ENCODE measurements around the gene DNAJA1.
"Not testable (repeated sequence)": the region's sequence is repeated elsewhere in the genome, so short reads cannot be mapped to it uniquely, and the experiment has no call there.

Gene DNAJA1

DNA sequence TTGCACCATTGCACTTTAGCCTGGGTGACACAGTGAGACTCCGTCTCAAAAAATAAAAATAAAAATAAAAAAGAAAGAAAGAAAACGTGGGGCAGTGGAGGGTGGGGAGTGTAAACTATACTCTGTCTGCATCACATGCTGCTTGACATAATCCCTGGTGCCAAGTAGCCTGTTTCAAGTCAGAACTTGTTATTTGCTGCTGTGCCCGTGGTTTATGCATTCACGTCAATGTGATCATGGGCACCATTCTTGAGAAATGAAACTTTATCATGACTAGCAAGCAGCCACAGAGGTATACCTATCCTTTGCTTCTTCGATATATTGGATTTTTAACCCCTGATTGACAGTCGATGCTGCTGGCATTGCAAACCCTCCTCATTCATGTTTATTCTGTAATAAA lies 55.5 kb downstream of the DNAJA1 start:
- Histone ChIP-seq H3K4me3 (ENCODE audit: control insufficient read depth in 1 of 7, extremely low read depth in 1 of 7, insufficient read depth in 4 of 7, low read depth in 2 of 7, low read length in 6 of 7) (peak overlapping the region in 5 of 7 experiments; percentile 32 to 72 (median 52)), H3K27me3 (replicated peaks in 2 of 5; ENCODE audit: control insufficient read depth in 4 of 5, insufficient read depth in 5 of 5, low read length in 4 of 5) (no peaks in the 10 kb centered on the region), H3K27ac (ENCODE audit: insufficient read depth in 1 of 2, low read depth in 1 of 2, low read length in 2 of 2, poor library complexity in 1 of 2, severe bottlenecking in 2 of 2) (no peak overlapping the region), H3K36me3 (ENCODE audit: control insufficient read depth in 4 of 4, insufficient read depth in 4 of 4, low read length in 3 of 4) (no peaks in the 10 kb centered on the region), H3K4me1 (ENCODE audit: control extremely low read depth in 1 of 4, control insufficient read depth in 4 of 4, insufficient read depth in 4 of 4, low read length in 3 of 4) (peaks cover 25 to 41% (median 38%) of the 10 kb centered on the region in 4 experiments), H3K9me3 (ENCODE audit: control extremely low read depth in 1 of 5, control insufficient read depth in 4 of 5, insufficient read depth in 2 of 5, low read depth in 1 of 5, low read length in 4 of 5) (no peaks in the 10 kb centered on the region)
- WGBS (ENCODE audit: insufficient coverage), result 71% methylated on average over 3 of the region's 6 CpGs
- POLR2A ChIA-PET, result no interaction called here
- CTCF ChIA-PET, result interaction anchor here (0.7 to 2.6 kb wide), 4 partner anchors 46 to 148 kb away, joined by 3 to 18 read pairs (median 4); no protein-coding TSS in a partner anchor
- peak in 1 of 3 donors; percentile 11 for DNase-seq

DNA sequence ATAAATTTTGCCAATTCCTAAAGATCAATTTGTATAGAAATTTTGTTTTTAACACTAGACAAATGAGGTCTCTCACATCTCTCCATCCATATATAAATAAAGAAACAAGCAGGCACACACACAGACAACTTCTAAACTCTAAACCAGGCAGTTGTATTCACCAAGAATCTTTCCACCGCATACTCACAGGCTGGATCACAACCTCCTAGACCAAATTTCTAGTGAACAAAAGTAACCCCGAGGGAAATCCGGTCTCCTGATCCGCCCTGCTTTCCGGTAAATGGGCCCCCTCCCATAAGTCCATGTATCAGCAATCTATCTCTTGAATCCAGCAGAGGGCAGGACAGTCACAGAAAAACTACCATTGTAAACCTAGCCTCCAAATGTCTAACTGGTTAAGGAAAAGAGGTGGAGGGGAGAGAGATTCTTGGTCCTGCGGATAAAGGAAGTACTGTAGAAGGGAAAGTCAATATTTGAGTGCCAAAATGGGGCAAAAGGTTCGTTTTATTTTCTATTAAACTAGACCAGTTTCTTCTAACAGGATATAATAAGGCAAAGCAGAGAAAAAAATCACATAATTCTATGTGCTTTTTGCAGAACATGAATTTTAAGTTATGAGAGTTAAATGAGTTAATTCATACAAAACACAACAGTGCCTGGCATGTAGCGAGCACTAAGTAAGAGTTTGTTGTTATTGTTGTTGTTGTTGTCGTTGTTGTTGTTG lies 56.2 kb downstream of the DNAJA1 start:
- H3K4me3 ChIP-seq (ENCODE audit: control insufficient read depth in 1 of 7, extremely low read depth in 1 of 7, insufficient read depth in 4 of 7, low read depth in 2 of 7, low read length in 6 of 7), result peak overlapping the region in 6 of 7 experiments; percentile 13 to 72 (median 50)
- peaks cover 19 to 34% (median 32%) of the 10 kb centered on the region in 4 experiments for H3K4me1 ChIP-seq (ENCODE audit: control extremely low read depth in 1 of 4, control insufficient read depth in 4 of 4, insufficient read depth in 4 of 4, low read length in 3 of 4)
- POLR2A ChIA-PET, result no interaction called here
- no peak overlapping the region for H3K27ac ChIP-seq (ENCODE audit: insufficient read depth in 1 of 2, low read depth in 1 of 2, low read length in 2 of 2, poor library complexity in 1 of 2, severe bottlenecking in 2 of 2)
- peak; percentile 92 to 97 (median 96) for DNase-seq
- CTCF ChIA-PET, result interaction anchor here (0.9 to 2.8 kb wide), 8 partner anchors 15 to 147 kb away, joined by 3 to 29 read pairs (median 4); partner anchors contain the start of gene B4GALT1
- 0% methylated on average over 1 of the region's 9 CpGs for WGBS (ENCODE audit: insufficient coverage)
- H3K36me3 ChIP-seq (ENCODE audit: control insufficient read depth in 4 of 4, insufficient read depth in 4 of 4, low read length in 3 of 4), result no peaks in the 10 kb centered on the region
- no peaks in the 10 kb centered on the region for H3K27me3 ChIP-seq (replicated peaks in 2 of 5; ENCODE audit: control insufficient read depth in 4 of 5, insufficient read depth in 5 of 5, low read length in 4 of 5)
- H3K9me3 ChIP-seq (ENCODE audit: control extremely low read depth in 1 of 5, control insufficient read depth in 4 of 5, insufficient read depth in 2 of 5, low read depth in 1 of 5, low read length in 4 of 5), result no peaks in the 10 kb centered on the region

DNA sequence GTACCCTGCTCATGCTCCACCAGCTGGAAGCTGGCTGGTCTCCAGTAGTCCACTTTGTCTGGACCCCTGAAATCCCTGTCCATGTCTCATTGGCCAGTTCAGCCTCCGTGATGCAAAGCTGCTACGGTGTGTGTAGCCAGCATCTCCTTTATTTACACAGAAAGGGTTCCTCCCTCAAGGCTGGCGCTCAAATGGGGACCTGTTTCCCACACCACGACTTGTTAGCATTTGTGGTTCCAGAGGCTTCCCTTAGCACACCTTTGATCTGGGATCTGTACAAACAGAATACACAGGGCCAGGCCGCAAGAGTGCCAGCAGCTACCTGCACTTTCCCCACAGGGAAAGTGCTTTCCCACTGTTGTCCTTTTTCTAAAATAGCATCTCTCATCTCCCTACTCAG lies 57.1 kb downstream of the DNAJA1 start:
- no peak overlapping the region for H3K27ac ChIP-seq (ENCODE audit: insufficient read depth in 1 of 2, low read depth in 1 of 2, low read length in 2 of 2, poor library complexity in 1 of 2, severe bottlenecking in 2 of 2)
- no peaks in the 10 kb centered on the region for H3K36me3 ChIP-seq (ENCODE audit: control insufficient read depth in 4 of 4, insufficient read depth in 4 of 4, low read length in 3 of 4)
- ChIA-PET CTCF (interaction anchor here (1.0 to 2.8 kb wide), 12 partner anchors 9 to 158 kb away, joined by 3 to 29 read pairs (median 4); partner anchors contain the start of genes B4GALT1 and SPINK4), POLR2A (no interaction called here)
- peaks cover 19 to 33% (median 30%) of the 10 kb centered on the region in 4 experiments for H3K4me1 ChIP-seq (ENCODE audit: control extremely low read depth in 1 of 4, control insufficient read depth in 4 of 4, insufficient read depth in 4 of 4, low read length in 3 of 4)
- H3K4me3 ChIP-seq (ENCODE audit: control insufficient read depth in 1 of 7, extremely low read depth in 1 of 7, insufficient read depth in 4 of 7, low read depth in 2 of 7, low read length in 6 of 7), result peak overlapping the region in 1 of 7 experiments; percentile 1
- no peaks in the 10 kb centered on the region for H3K9me3 ChIP-seq (ENCODE audit: control extremely low read depth in 1 of 5, control insufficient read depth in 4 of 5, insufficient read depth in 2 of 5, low read depth in 1 of 5, low read length in 4 of 5)
- 63% methylated on average over 5 of the region's 5 CpGs for WGBS (ENCODE audit: insufficient coverage)
- H3K27me3 ChIP-seq (replicated peaks in 2 of 5; ENCODE audit: control insufficient read depth in 4 of 5, insufficient read depth in 5 of 5, low read length in 4 of 5), result no peaks in the 10 kb centered on the region
- no peak for DNase-seq

DNA sequence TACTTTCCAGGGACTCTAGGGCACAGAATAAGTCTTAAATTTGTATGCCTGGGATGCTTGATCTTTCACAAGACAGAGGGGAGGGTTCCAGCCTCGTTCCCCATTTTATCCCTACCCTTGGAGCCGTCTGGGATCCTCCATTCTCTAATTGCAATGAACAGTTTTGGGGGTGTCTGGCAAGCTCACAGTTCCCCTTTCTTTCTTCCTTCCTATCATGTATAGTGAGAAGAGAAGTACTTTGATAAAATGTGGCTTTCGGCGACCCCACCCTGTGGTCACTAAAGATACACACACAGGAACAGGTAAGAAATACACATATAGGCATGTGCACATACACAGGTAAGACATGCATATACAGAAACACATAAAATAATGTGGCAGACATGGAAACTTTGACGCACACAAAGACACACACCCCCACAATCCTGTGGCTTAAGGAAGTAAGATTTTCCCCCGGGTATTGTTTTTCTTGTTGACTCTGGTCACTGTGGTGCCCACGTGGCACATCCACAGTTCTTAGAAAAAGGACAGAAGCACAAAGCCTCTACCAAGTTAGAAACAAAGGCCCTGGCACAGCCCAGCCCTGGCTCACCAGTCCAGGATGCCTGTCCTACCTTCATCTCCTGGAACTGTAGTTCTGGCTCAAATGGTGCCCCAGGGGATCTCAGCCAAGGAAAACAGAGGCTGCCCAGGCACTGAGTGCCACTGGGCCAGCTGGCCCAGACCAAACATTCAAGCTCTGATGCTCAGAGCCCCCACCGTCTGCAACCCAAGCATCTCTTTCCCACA lies 57.7 kb downstream of the DNAJA1 start:
- POLR2A ChIA-PET, result no interaction called here
- DNase-seq, result peak; percentile 20 to 54 (median 44)
- no peaks in the 10 kb centered on the region for H3K9me3 ChIP-seq (ENCODE audit: control extremely low read depth in 1 of 5, control insufficient read depth in 4 of 5, insufficient read depth in 2 of 5, low read depth in 1 of 5, low read length in 4 of 5)
- peak overlapping the region in 1 of 7 experiments; percentile 1 for H3K4me3 ChIP-seq (ENCODE audit: control insufficient read depth in 1 of 7, extremely low read depth in 1 of 7, insufficient read depth in 4 of 7, low read depth in 2 of 7, low read length in 6 of 7)
- H3K27ac ChIP-seq (ENCODE audit: insufficient read depth in 1 of 2, low read depth in 1 of 2, low read length in 2 of 2, poor library complexity in 1 of 2, severe bottlenecking in 2 of 2), result no peak overlapping the region
- H3K27me3 ChIP-seq (replicated peaks in 2 of 5; ENCODE audit: control insufficient read depth in 4 of 5, insufficient read depth in 5 of 5, low read length in 4 of 5), result no peaks in the 10 kb centered on the region
- WGBS (ENCODE audit: insufficient coverage), result 30% methylated on average over 2 of the region's 8 CpGs
- H3K36me3 ChIP-seq (ENCODE audit: control insufficient read depth in 4 of 4, insufficient read depth in 4 of 4, low read length in 3 of 4), result no peaks in the 10 kb centered on the region
- peaks cover 19 to 33% (median 29%) of the 10 kb centered on the region in 4 experiments for H3K4me1 ChIP-seq (ENCODE audit: control extremely low read depth in 1 of 4, control insufficient read depth in 4 of 4, insufficient read depth in 4 of 4, low read length in 3 of 4)
- CTCF ChIA-PET, result interaction anchor here (1.0 to 2.8 kb wide), 12 partner anchors 10 to 158 kb away, joined by 3 to 29 read pairs (median 4); partner anchors contain the start of genes B4GALT1 and SPINK4

DNA sequence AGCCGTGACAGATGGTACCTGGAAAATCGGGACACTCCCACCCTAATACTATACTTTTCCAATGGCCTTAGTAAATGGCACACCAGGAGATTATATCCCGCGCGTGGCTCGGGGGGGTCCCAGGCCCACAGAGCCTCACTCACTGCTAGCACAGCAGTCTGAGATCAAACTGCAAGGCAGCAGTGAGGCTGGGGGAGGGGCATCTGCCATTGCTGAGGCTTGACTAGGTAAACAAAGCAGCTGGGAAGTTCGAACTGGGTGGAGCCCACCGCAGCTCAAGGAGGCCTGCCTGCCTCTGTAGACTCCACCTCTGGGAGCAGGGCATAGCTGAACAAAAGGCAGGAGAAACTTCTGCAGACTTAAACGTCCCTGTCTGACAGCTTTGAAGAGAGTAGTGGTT lies 60.6 kb downstream of the DNAJA1 start:
- H3K27ac ChIP-seq (ENCODE audit: insufficient read depth in 1 of 2, low read depth in 1 of 2, low read length in 2 of 2, poor library complexity in 1 of 2, severe bottlenecking in 2 of 2); H3K9me3 ChIP-seq (ENCODE audit: control extremely low read depth in 1 of 5, control insufficient read depth in 4 of 5, insufficient read depth in 2 of 5, low read depth in 1 of 5, low read length in 4 of 5); H3K4me3 ChIP-seq (ENCODE audit: control insufficient read depth in 1 of 7, extremely low read depth in 1 of 7, insufficient read depth in 4 of 7, low read depth in 2 of 7, low read length in 6 of 7); H3K27me3 ChIP-seq (replicated peaks in 2 of 5; ENCODE audit: control insufficient read depth in 4 of 5, insufficient read depth in 5 of 5, low read length in 4 of 5); DNase-seq; POLR2A ChIA-PET; H3K36me3 ChIP-seq (ENCODE audit: control insufficient read depth in 4 of 4, insufficient read depth in 4 of 4, low read length in 3 of 4): not testable (repeated sequence)
- WGBS (ENCODE audit: insufficient coverage), result 99% methylated on average over 7 of the region's 9 CpGs
- H3K4me1 ChIP-seq (ENCODE audit: control extremely low read depth in 1 of 4, control insufficient read depth in 4 of 4, insufficient read depth in 4 of 4, low read length in 3 of 4), result peaks cover 17 to 26% (median 25%) of the 10 kb centered on the region in 4 experiments
- CTCF ChIA-PET, result interaction anchor here (1.1 kb wide), 1 partner anchor 85 kb away, joined by 4 read pairs; no protein-coding TSS in a partner anchor
